ENCODE measurements around the gene RGR.

DNA sequence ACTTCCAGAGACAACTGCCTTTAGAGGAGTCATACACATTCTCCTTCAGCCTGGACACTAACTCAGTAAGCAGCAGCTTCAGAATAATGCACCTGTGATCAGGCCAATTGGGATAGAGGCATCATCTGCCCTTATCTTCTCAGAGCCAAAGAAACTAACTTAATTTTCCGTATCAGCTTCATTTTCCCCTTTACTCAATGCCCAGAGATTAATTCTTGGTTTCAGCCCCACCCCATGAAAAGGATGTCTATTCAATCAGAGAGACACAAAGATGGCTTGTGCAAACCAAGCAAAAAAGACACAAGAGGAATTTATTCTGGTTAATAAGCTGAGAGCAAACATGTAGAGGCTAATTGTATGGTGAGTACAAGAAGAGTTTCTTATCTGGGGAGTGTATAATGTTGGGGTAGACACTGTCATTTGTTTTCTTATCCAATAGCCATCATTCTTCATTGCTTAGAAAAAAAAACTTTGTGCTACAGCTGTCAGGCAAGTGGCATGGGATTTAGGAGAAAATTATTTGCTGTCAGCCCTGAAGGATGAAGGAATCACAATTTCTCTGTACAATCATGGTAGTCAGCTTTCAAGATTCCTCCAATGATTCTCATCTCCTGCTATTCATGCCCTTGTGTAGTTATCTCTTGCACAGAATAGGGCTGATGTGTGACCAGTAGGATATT is 44.8 kb downstream of the RGR start:
- TF ChIP-seq, protein P1, sequence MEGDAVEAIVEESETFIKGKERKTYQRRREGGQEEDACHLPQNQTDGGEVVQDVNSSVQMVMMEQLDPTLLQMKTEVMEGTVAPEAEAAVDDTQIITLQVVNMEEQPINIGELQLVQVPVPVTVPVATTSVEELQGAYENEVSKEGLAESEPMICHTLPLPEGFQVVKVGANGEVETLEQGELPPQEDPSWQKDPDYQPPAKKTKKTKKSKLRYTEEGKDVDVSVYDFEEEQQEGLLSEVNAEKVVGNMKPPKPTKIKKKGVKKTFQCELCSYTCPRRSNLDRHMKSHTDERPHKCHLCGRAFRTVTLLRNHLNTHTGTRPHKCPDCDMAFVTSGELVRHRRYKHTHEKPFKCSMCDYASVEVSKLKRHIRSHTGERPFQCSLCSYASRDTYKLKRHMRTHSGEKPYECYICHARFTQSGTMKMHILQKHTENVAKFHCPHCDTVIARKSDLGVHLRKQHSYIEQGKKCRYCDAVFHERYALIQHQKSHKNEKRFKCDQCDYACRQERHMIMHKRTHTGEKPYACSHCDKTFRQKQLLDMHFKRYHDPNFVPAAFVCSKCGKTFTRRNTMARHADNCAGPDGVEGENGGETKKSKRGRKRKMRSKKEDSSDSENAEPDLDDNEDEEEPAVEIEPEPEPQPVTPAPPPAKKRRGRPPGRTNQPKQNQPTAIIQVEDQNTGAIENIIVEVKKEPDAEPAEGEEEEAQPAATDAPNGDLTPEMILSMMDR (conservative IDR thresholded peaks at IDR 0.05; ENCODE audit: low read depth, low read length) = no peak
- TF ChIP-seq EZH2 (IDR thresholded peaks at IDR 0.05; ENCODE audit: low read length, unreplicated experiment) = no peak

Measured in PC-3 (cell line).